ENCODE measurements around the gene VTN. TPM values are rescaled to one million over a fixed set of nuclear protein-coding genes. Genes with fewer than 3 reads are reported as not detected.

The VTN gene
- total RNA-seq, 1 experiment from 2014 or later, result not detected

DNA sequence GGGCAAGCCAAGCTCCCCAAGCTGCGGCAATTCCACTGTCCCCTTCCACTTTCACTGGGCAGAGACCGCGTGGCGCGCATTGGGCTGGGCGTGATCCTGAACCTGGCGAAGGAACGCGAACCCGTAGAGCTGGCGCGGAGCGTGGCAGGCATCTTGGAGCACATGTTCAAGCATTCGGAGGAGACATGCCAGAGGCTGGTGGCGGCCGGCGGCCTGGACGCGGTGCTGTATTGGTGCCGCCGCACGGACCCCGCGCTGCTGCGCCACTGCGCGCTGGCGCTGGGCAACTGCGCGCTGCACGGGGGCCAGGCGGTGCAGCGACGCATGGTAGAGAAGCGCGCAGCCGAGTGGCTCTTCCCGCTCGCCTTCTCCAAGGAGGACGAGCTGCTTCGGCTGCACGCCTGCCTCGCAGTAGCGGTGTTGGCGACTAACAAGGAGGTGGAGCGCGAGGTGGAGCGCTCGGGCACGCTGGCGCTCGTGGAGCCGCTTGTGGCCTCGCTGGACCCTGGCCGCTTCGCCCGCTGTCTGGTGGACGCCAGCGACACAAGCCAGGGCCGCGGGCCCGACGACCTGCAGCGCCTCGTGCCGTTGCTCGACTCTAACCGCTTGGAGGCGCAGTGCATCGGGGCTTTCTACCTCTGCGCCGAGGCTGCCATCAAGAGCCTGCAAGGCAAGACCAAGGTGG is 11.2 kb upstream of the VTN start:
- Mint-ChIP-seq H3K4me1 (ENCODE audit: low read depth, unreplicated experiment) (peaks cover 23% of the 10 kb centered on the region), H3K36me3 (ENCODE audit: insufficient read depth, unreplicated experiment) (peaks cover 16% of the 10 kb centered on the region), H3K9me3 (ENCODE audit: low read depth, unreplicated experiment) (no peaks in the 10 kb centered on the region), H3K27ac (ENCODE audit: unreplicated experiment) (no peak overlapping the region), H3K27me3 (ENCODE audit: unreplicated experiment) (peaks cover 61% of the 10 kb centered on the region), H3K4me3 (ENCODE audit: low read depth, unreplicated experiment) (peak overlapping the region; percentile 71)
- CTCF ChIA-PET, result interaction anchor here (1.0 kb wide), 1 partner anchor 14 kb away, joined by 3 read pairs; no protein-coding TSS in a partner anchor
- no peak for TF ChIP-seq CTCF (IDR thresholded peaks at IDR 0.05; ENCODE audit: unreplicated experiment)
- no TSS peak for BruUV-seq (replicated peaks)
- intact Hi-C loops (cut with micrococcal nuclease; ENCODE audit: unreplicated experiment), result no loop called here
- peak; percentile 60 for DNase-seq

DNA sequence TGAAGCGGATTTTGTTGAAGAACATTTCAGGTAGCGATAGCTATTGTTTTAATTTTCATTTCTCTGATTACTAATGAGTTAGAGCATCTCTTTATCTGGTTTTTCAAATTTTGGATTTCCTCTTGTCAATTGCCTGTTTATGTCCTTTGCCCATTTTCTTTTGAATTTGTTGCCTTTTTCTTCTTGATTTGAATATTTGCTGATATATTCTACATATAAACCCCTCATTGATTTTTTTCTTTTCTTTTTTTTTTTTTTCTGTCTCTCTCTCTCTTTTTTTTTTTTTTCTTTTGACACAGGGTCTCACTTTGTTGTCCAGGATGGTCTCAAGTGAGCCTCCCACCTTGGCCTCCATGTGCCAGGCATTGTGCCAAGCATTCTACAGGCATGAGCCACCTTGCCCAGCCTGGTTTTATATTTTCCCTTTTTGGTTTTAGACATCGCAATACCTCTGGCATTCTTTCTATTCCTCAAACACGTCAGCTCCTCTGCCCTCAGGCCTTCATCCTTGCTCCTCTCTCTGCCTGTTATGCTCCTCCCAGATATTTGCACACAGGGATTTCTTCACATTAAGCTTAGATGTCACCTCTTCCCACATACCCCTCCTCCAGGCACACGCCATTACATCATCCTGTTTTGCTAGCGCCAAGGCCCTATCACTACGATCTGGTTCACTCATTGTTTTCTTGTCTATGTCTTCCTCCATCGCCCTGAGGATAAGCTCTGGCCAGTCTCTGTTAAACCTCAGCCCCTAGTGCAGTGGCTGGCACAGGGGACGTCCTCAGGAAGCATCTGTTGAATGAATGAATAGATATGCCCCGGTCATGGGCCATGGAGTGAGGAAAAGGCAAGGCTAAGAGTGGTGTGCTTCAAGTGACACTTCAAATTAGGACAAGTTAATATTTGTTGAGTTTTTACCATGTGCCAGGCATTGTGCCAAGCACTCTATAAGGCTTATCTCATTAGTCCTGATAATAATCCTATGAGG is 10.0 kb upstream of the VTN start:
- H3K9me3 Mint-ChIP-seq (ENCODE audit: low read depth, unreplicated experiment), result no peaks in the 10 kb centered on the region
- no peak overlapping the region for H3K27ac Mint-ChIP-seq (ENCODE audit: unreplicated experiment)
- no peak overlapping the region for H3K4me3 Mint-ChIP-seq (ENCODE audit: low read depth, unreplicated experiment)
- BruUV-seq (replicated peaks), result no TSS peak
- CTCF ChIA-PET, result interaction anchor here (0.7 to 1.1 kb wide), 2 partner anchors 26 to 37 kb away, joined by 3 to 6 read pairs; no protein-coding TSS in a partner anchor
- no peak for TF ChIP-seq CTCF (IDR thresholded peaks at IDR 0.05; ENCODE audit: unreplicated experiment)
- no peak for DNase-seq
- peaks cover 61% of the 10 kb centered on the region for H3K27me3 Mint-ChIP-seq (ENCODE audit: unreplicated experiment)
- peaks cover 23% of the 10 kb centered on the region for H3K4me1 Mint-ChIP-seq (ENCODE audit: low read depth, unreplicated experiment)
- intact Hi-C loops (cut with micrococcal nuclease; ENCODE audit: unreplicated experiment), result loop anchor here (1.0 kb wide), 1 partner anchor 8 kb away; no protein-coding TSS in a partner anchor
- peaks cover 16% of the 10 kb centered on the region for H3K36me3 Mint-ChIP-seq (ENCODE audit: insufficient read depth, unreplicated experiment)

DNA sequence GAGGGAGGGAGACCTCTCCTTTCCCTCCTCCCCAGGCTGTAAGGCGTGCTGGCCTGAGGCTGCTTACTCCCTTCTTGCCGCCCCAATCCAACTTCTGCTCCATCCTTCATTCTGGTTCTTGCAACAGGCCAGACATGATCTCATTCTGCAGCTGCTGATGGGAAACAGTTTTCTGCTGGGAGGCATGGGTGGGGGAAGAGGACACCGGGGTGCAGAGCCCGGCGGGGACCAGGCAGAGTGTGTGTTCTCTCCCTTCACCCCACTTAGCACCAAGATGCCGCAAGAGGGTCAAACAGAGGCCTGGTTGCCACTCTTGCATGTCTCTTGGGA is 2.8 kb upstream of the VTN start:
- intact Hi-C loops (cut with micrococcal nuclease; ENCODE audit: unreplicated experiment), result loop anchor here (1.0 to 5.0 kb wide), 2 partner anchors 7 to 44 kb away; no protein-coding TSS in a partner anchor

More for the DNA sequence above, 2.8 kb upstream of the VTN start:
- no peak for TF ChIP-seq CTCF (IDR thresholded peaks at IDR 0.05; ENCODE audit: unreplicated experiment)
- no peak for DNase-seq
- Mint-ChIP-seq H3K27me3 (ENCODE audit: unreplicated experiment) (peaks cover 12% of the 10 kb centered on the region), H3K36me3 (ENCODE audit: insufficient read depth, unreplicated experiment) (peaks cover 14% of the 10 kb centered on the region), H3K27ac (ENCODE audit: unreplicated experiment) (no peak overlapping the region), H3K4me1 (ENCODE audit: low read depth, unreplicated experiment) (peaks cover 14% of the 10 kb centered on the region), H3K4me3 (ENCODE audit: low read depth, unreplicated experiment) (peak overlapping the region; percentile 65), H3K9me3 (ENCODE audit: low read depth, unreplicated experiment) (no peaks in the 10 kb centered on the region)
- BruUV-seq (replicated peaks), result no TSS peak
- CTCF ChIA-PET, result no interaction called here

Data from Calu3 (cell line).